Gastrocnemius medialis (tissue), 4 donors: ENCODE results near the gene CYSRT1. TPM values are rescaled to one million over a fixed set of nuclear protein-coding genes. Genes with fewer than 3 reads are reported as not detected.

Experiments
- ATAC-seq, 2 donors: fragments of 150-250 bp; one replicate each; pipeline ENCODE4 v1.9.1; 2016
- DNase-seq, 2 donors: peaks; one replicate each; pipeline ENCODE4 v3.0.0-alpha.2; 2019
- H3K27ac ChIP-seq, 4 donors: fragments of 200-600 bp; sonication (generic); 1 replicate in 1 of 4; 2 replicates in 3 of 4; pipeline ENCODE4 v1.5.1; 2016 to 2018; ENCODE audit warnings: mild to moderate bottlenecking in 2 of 4, moderate library complexity in 1 of 4
- H3K27me3 ChIP-seq, 3 donors: fragments of 200-600 bp; sonication (generic) in 2 of 3; 1 replicate in 1 of 3; 2 replicates in 2 of 3; pipeline versions ENCODE4 v1.5.1 to v1.6.0; 2016 to 2019; ENCODE audit warnings: mild to moderate bottlenecking in 1 of 3, moderate library complexity in 1 of 3
- H3K36me3 ChIP-seq, 2 donors: fragments of 200-600 bp; sonication (generic) in 1 of 2; one replicate each; pipeline ENCODE4 v1.5.1; 2017 to 2018
- H3K4me1 ChIP-seq, 2 donors: fragments of 200-600 bp; sonication (generic) in 1 of 2; one replicate each; pipeline ENCODE4 v1.5.1; 2016 to 2017; ENCODE audit warnings: mild to moderate bottlenecking in 2 of 2
- H3K4me3 ChIP-seq, 4 donors: fragments of 200-600 bp; sonication (generic) in 3 of 4; 1 replicate in 1 of 4; 2 replicates in 3 of 4; pipeline ENCODE4 v1.5.1; 2016 to 2019; ENCODE audit warnings: mild to moderate bottlenecking in 2 of 4
- H3K9me3 ChIP-seq, 3 donors: fragments of 200-600 bp; sonication (generic) in 2 of 3; 1 replicate in 1 of 3; 2 replicates in 2 of 3; pipeline ENCODE4 v1.5.1; 2016 to 2019
- POLR2A ChIP-seq, 2 donors: fragments of 450-650 bp; IDR thresholded peaks; one replicate each; pipeline ENCODE4 v1.6.1; 2017; ENCODE audit warnings: antibody characterized with exemption in 2 of 2, mild to moderate bottlenecking in 2 of 2, moderate library complexity in 2 of 2
- in situ Hi-C, 4 donors: fragments of 200-750 bp; cut with MboI; loops; one replicate each; pipeline versions ENCODE4 v1.15.0 to v1.8.0; 2017; ENCODE audit warnings: low sequenced_read_pairs in 4 of 4
- intact Hi-C: fragments of 100-400 bp; cut with DNase I; formaldehyde crosslinking; loops from one replicate; pipeline ENCODE4 v1.15.1; 2023; ENCODE audit warnings: low total_unique reads
- total RNA-seq, 4 donors: library from RNA; depleted of rRNA; stranded (reverse); fragments of >200 nt; gene quantifications; one replicate each; pipeline versions ENCODE4 v1.1.0 to v1.2.3, GENCODE V29; 2016
- TF ChIP-seq, protein P1 (sequence below), 5 experiments: fragments of 450-650 bp in 3 of 5; fragments of 200-600 bp in 2 of 5; sonication (generic) in 2 of 5; IDR thresholded peaks in 4 of 5; conservative IDR thresholded peaks in 1 of 5; 1 replicate in 4 of 5; 2 replicates in 1 of 5; pipeline ENCODE4 v1.5.1; 2016 to 2019; ENCODE audit warnings: antibody characterized with exemption in 5 of 5, mild to moderate bottlenecking in 3 of 5, moderate library complexity in 3 of 5

CYSRT1 gene
- total RNA-seq, 4 donors from 2014 or later = 0.42 TPM; not detected in 3

DNA sequence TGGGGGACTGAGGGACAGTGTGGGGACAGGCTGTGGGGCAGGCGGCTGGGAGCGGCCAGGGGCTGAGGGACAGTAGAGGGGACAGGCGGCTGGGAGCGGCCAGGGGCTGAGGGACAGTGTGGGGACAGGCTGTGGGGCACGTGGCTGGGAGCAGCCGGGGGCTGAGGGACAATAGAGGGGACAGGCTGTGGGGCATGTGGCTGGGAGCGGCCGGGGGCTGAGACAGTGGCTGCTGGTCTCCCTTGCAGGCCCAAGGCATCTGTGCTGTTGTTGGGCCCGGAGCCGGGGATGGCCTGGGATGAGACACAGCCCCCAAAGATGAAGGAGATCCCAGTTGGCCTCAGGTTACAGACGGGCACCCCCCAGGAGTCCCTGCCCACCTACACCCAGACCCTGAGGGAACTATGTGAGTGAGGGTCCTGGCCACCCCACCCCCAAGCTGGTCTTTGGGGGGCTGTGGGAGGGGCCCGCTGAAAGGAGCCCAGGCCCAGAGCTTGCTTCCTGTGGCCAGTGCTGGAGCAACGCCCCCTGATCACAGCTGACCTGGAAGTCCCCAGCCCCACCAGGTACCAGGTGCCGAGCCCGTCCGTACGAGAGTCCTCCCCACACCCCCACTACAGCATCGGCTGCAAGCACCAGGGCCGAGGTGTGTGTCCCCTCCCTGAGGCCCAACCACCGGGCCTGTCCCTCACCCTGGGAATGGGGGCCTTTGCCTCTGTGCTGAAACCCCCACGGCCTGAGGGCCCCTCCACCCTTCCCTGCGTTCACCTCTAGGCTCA, 26.7 kb downstream of the CYSRT1 start:
- peaks cover 35 to 38% of the 10 kb centered on the region in 2 donors for H3K4me1 ChIP-seq
- DNase-seq (no peak), ATAC-seq (no peak)
- intact Hi-C loops = no loop called here
- H3K9me3 ChIP-seq = no peaks in the 10 kb centered on the region
- no peak overlapping the region for H3K27ac ChIP-seq
- H3K27me3 ChIP-seq = no peaks in the 10 kb centered on the region
- TF ChIP-seq, protein P1, sequence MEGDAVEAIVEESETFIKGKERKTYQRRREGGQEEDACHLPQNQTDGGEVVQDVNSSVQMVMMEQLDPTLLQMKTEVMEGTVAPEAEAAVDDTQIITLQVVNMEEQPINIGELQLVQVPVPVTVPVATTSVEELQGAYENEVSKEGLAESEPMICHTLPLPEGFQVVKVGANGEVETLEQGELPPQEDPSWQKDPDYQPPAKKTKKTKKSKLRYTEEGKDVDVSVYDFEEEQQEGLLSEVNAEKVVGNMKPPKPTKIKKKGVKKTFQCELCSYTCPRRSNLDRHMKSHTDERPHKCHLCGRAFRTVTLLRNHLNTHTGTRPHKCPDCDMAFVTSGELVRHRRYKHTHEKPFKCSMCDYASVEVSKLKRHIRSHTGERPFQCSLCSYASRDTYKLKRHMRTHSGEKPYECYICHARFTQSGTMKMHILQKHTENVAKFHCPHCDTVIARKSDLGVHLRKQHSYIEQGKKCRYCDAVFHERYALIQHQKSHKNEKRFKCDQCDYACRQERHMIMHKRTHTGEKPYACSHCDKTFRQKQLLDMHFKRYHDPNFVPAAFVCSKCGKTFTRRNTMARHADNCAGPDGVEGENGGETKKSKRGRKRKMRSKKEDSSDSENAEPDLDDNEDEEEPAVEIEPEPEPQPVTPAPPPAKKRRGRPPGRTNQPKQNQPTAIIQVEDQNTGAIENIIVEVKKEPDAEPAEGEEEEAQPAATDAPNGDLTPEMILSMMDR (IDR thresholded peaks at IDR 0.05 in 4 of 5, conservative IDR thresholded peaks at IDR 0.05 in 1 of 5) = no peak
- TF ChIP-seq POLR2A (IDR thresholded peaks at IDR 0.05) = no peak
- no peak overlapping the region for H3K4me3 ChIP-seq
- H3K36me3 ChIP-seq = peaks cover 0 to 5% of the 10 kb centered on the region in 2 donors
- in situ Hi-C loops = no loop called here

DNA sequence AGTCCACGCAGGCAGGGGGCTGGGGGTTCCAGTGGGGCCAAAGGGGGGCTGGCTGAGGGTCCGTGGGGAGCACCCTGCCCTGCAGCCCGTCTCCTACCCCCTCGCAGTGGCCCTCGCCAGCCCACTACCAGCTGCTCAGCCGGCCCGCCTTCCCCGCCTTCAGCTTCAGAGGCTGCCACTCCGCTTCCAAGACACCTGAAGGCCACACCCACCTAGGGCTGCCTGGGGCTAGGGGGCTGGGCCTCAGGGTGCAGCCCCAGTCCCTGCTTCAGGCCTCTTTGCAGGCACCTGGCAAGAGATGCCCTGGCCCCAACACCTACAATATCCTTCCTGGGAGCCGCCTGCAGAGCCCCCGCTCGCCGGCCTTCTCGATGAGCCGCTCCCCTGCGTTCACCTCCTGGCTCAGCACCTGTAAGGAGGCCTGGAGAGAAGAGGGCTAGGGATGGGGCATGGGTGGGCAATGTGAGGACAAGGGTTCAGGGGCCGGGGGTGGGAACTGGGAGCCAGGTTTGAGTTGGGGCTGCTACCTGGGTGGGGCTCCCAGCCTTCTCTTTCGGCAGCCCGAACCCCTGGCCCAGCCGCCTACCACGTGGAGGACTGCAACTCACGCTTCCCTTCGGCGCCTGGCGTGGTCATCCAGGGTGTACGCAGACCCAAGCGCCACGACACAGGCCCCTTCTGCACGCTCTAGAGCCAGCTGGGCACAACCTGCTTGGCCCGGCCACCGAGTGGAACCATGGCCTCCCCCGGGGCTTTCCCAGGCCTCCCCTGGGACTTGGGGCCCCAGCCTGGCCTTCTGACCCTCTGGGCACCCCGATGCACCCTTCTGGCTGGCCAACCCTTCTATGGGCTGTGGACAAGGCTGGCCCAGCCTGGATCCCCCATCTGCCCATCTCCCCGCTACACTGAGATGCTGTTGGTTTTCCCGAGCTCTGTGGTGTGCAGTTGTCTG, 27.9 kb downstream of the CYSRT1 start:
- H3K4me3 ChIP-seq = no peak overlapping the region
- ATAC-seq (no peak), DNase-seq (no peak)
- H3K9me3 ChIP-seq = no peaks in the 10 kb centered on the region
- peaks cover 24 to 32% of the 10 kb centered on the region in 2 donors for H3K4me1 ChIP-seq
- intact Hi-C loops = no loop called here
- no peak overlapping the region for H3K27ac ChIP-seq
- H3K36me3 ChIP-seq = peaks cover 0 to 11% of the 10 kb centered on the region in 2 donors
- in situ Hi-C loops = no loop called here
- H3K27me3 ChIP-seq = no peaks in the 10 kb centered on the region
- TF ChIP-seq POLR2A (IDR thresholded peaks at IDR 0.05) = no peak
- TF ChIP-seq, protein P1 (IDR thresholded peaks at IDR 0.05 in 4 of 5, conservative IDR thresholded peaks at IDR 0.05 in 1 of 5) = no peak

DNA sequence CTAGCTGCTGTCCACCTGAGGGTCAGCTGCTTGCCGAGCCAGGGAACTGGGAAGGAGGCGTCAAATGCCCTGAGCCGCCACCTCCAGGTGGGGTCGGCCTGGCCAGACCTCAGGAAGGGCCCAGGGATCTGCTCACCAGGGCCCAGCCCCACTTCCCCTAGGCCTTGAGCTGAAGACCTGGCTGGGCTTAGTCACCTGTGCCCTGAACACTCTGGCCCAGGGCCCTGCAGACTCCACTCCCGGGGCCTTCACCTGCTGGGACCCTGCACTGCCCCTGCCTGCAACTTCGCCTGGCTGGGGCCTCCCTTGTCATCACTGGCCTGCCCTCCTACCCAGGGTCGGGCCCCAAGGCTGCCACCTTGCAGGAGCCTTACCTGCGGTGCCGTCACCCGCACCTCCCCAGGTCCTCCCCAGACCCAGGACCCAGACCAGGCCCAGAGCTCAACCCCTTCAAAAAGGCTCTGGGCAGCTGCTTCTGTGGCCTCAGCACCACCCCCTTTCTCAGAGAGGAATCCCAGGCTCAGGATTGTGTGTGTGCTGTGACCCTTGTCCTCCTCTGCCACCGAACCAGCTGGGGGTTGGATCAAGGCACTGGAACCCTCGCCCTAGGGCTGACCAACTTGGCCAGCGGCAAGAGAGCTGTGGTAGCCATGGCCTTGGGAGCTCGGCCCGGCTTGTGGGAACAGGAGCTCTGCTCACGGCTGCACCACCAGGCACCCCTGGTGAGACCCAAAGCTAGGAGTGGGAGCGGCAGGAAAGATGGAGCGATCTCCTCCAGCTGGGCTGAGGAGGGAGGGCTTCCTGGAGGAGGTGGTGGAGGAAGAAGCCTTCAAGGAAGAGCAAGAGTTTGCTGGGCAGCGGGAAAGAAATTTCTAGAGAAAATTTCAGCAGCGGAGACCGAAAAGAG, 29.0 kb downstream of the CYSRT1 start:
- H3K4me3 ChIP-seq = peak overlapping the region; percentile 77 to 99 (median 92)
- TF ChIP-seq, protein P1 (IDR thresholded peaks at IDR 0.05 in 4 of 5, conservative IDR thresholded peaks at IDR 0.05 in 1 of 5) = no peak
- TF ChIP-seq POLR2A (IDR thresholded peaks at IDR 0.05) = no peak
- intact Hi-C loops (no loop called here), in situ Hi-C loops (no loop called here)
- no peak for DNase-seq
- H3K27me3 ChIP-seq = no peaks in the 10 kb centered on the region
- H3K4me1 ChIP-seq = peaks cover 22 to 29% of the 10 kb centered on the region in 2 donors
- H3K9me3 ChIP-seq = no peaks in the 10 kb centered on the region
- H3K36me3 ChIP-seq = peaks cover 0 to 21% of the 10 kb centered on the region in 2 donors
- no peak for ATAC-seq
- H3K27ac ChIP-seq = peak overlapping the region; percentile 68 to 91 (median 81)
